Adipocyte (in vitro differentiated cells): ENCODE data around the gene UXS1.
A peak's percentile ranks its signal among the peaks of the same experiment; 100 is the strongest.

ENCODE experiments used
- DNase-seq: peaks from one replicate; pipeline ENCODE4 v3.0.0-alpha.2; 2015; ENCODE audit warnings: low read depth
- H3K27me3 ChIP-seq: replicated peaks from 2 replicates; pipeline ENCODE4 v1.7.0; 2013; ENCODE audit warnings: mild to moderate bottlenecking, low read length, moderate library complexity; ENCODE audit not compliant: control insufficient read depth, insufficient read depth
- H3K36me3 ChIP-seq: 2 replicates; pipeline ENCODE4 v1.7.0; 2013; ENCODE audit warnings: low read length, mild to moderate bottlenecking, moderate library complexity; ENCODE audit not compliant: control insufficient read depth, insufficient read depth, severe bottlenecking
- H3K4me1 ChIP-seq: 2 replicates; pipeline ENCODE4 v1.7.0; 2013; ENCODE audit warnings: mild to moderate bottlenecking, low read length, moderate library complexity; ENCODE audit not compliant: control insufficient read depth, insufficient read depth
- H3K4me3 ChIP-seq: 2 replicates; pipeline ENCODE4 v1.7.0; 2013; ENCODE audit warnings: mild to moderate bottlenecking, low read length, moderate library complexity
- H3K9ac ChIP-seq: 2 replicates; pipeline ENCODE4 v1.7.0; 2013; ENCODE audit warnings: mild to moderate bottlenecking, low read length, moderate library complexity
- H3K9me3 ChIP-seq: 2 replicates; pipeline ENCODE4 v1.7.0; 2013; ENCODE audit warnings: mild to moderate bottlenecking, low read length, moderate library complexity; ENCODE audit not compliant: control insufficient read depth

Gene UXS1

DNA sequence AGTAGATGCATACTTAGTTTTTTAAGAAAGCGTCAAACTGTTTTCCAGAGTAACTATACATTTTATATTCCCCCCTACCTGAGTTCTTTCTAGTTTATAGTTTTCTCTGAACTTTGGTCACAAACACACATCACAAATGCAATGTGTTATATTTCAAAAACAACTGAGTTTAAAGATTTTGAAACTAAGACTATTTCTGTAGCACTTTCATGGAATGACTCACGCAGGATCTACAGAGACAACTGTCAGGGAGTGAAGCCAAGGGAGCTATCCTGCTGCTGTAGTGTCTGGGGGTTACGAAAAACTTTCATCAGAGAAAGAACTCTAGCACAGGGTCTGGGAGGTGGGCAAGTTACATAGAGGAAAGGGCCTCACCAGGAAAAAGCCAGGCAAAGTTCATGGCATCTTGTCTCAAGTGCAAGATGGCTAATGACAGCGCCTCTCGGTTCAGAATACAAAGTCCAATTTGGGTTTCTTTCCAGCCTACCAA, 66.8 kb downstream of the UXS1 start:
- Histone ChIP-seq H3K9me3 (no peaks in the 10 kb centered on the region), H3K9ac (no peak overlapping the region), H3K36me3 (peaks cover 5% of the 10 kb centered on the region), H3K27me3 (no peaks in the 10 kb centered on the region), H3K4me3 (no peak overlapping the region), H3K4me1 (peaks cover 27% of the 10 kb centered on the region)
- DNase-seq, result peak; percentile 36

DNA sequence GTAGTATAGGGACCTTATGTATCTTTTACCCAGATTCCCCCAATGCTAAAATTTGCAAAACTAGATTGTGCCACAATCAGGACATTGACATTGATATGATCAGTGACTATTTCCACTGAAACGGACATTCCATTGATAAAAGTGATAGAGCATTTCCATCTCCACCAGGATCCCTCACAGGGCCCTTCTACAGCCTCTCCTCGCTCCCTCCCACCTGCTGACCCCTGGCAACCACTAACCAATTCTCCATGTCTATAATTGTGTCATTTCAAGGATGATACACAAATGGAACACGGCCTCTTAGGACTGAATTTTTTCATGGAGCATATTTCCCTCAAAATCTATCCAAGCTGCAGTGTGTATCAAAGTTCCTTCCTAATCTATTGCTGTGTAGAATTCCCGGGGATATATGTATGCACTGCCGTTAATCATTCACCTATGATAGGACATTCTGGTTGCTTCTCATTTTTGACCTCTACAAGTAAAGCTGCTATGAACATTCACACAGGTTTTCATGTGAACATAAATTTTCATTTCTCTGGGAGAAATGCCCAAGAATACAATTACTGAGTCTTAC, 67.3 kb downstream of the UXS1 start:
- H3K36me3 ChIP-seq, result peaks cover 5% of the 10 kb centered on the region
- no peak overlapping the region for H3K4me3 ChIP-seq
- H3K9ac ChIP-seq, result no peak overlapping the region
- no peaks in the 10 kb centered on the region for H3K27me3 ChIP-seq
- no peak for DNase-seq
- no peaks in the 10 kb centered on the region for H3K9me3 ChIP-seq
- H3K4me1 ChIP-seq, result peaks cover 27% of the 10 kb centered on the region

DNA sequence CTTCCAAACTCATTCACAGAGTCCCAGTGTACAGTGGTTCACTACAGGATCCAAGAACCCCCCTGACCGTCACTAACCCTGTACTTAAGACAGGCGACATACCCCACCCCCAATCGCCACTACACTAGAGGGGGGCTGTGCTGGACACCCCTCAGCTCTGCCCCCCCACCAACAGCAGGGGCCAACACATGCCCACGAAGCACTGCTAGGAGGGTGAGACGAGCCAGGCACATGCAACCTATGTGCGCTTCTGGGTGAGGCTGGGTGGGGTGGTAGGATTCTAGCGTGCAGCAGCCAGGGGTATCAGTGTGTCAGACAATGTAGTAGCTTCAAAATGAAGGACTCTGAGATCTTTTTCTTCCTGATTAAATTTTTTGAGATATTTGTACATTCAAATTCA, 67.8 kb downstream of the UXS1 start:
- H3K4me3 ChIP-seq, result no peak overlapping the region
- no peaks in the 10 kb centered on the region for H3K9me3 ChIP-seq
- no peaks in the 10 kb centered on the region for H3K27me3 ChIP-seq
- DNase-seq, result no peak
- peaks cover 5% of the 10 kb centered on the region for H3K36me3 ChIP-seq
- peaks cover 27% of the 10 kb centered on the region for H3K4me1 ChIP-seq
- H3K9ac ChIP-seq, result no peak overlapping the region

DNA sequence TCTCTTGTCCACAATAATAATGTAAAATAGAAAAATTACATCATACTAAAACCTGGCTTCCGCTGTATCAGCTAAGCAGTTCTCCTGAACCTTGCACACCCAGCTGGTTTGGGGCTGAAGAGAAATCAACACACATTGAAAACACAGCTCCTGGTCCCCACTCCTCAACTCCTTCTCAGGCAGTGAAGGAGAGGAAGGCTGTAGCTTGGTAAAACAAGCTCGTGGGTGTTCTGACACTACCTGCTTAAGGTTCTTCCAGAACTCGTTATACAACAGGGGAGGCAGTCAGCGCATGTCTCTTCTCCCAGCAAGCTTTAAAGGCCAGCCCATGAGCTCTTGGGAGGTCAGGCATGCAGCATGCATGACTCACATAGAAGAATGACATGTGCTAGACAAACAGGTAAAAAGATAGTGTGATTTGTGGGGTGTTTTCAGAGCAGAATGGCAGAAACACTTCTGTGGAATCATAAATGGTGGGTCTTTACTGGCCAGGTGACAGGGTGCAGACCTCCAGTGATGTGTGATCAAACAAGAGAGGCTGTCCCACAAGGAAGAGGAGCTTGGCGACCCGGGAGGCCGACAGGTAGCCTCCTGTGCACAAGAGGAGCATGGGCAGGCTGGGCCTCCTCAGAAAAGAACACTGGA, 69.1 kb downstream of the UXS1 start:
- Histone ChIP-seq H3K27me3 (no peaks in the 10 kb centered on the region), H3K4me3 (no peak overlapping the region), H3K4me1 (peaks cover 27% of the 10 kb centered on the region), H3K9me3 (no peaks in the 10 kb centered on the region), H3K9ac (no peak overlapping the region), H3K36me3 (peaks cover 5% of the 10 kb centered on the region)
- DNase-seq, result no peak

DNA sequence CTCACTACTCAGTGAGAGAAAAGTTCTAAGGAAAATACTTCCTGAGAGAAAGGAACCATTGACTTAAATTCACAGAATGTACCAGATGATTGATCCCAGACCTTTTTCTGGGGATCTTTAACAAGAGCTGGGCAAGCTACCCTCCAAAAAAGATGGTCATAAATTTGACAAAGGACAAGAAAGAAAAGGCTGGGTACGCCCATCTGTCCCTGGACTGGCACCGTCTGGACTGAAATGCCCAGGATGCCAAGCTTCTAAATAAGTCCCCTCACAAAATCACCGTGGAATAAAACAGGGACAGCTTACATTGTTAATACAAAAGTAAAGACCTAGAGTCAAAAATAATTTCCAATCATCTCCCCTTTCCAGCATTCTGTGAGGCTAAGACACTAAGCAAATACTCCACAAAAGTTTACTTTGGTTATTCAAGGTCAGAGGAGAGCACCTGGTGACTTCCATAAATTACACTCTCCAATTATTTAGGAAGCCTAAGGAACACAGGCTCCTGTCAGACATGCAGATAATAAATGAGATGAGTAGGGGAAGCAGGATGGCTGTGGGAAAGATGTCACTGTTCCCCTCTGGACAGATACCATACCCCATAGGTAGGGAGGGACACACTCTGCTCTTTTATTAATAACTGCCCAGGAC, 69.9 kb downstream of the UXS1 start:
- Histone ChIP-seq H3K27me3 (no peaks in the 10 kb centered on the region), H3K4me3 (no peak overlapping the region), H3K9ac (no peak overlapping the region), H3K36me3 (peaks cover 5% of the 10 kb centered on the region), H3K4me1 (peaks cover 23% of the 10 kb centered on the region), H3K9me3 (no peaks in the 10 kb centered on the region)
- no peak for DNase-seq

DNA sequence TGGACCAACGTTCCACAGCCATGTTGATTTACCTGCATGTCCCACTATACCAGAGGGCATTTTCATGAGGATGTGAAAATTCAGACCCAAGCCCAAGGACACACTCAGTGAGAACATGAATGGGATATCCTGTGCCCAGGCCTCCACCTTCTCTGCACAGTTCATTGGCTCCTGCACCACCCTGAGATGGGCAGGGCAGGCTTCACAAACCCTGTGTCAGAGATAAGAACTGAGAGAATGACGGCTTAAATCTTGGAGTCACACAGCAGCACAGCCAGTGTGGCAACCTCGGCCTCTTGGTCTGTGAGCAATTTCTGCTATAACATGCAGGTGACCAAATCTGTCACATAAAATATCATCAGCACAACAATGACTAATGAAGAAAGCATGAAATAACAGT, 71.9 kb downstream of the UXS1 start:
- peaks cover 5% of the 10 kb centered on the region for H3K36me3 ChIP-seq
- no peaks in the 10 kb centered on the region for H3K9me3 ChIP-seq
- peaks cover 13% of the 10 kb centered on the region for H3K4me1 ChIP-seq
- H3K9ac ChIP-seq, result no peak overlapping the region
- DNase-seq, result no peak
- H3K4me3 ChIP-seq, result no peak overlapping the region
- H3K27me3 ChIP-seq, result no peaks in the 10 kb centered on the region

DNA sequence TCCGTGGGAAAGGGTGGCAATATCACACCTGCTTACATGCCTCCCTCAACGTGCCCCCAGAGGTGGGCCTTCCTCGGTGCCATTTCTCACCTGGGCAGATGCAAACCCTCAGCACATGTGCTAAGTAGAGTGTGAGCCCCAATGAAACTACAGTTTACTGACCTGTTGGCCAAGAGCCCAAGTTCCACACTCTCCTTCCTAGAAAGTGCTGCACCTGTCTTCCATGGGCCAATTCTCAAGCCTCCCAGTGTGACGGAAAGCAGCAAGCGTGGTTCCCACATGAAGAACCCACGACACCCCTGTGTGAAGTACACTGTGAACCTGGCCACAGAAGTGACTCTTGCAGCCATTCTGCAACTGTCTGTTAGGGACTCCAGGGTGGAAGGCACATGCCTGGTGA, 73.7 kb downstream of the UXS1 start:
- peaks cover 5% of the 10 kb centered on the region for H3K36me3 ChIP-seq
- no peak overlapping the region for H3K4me3 ChIP-seq
- no peaks in the 10 kb centered on the region for H3K27me3 ChIP-seq
- no peak for DNase-seq
- H3K9me3 ChIP-seq, result no peaks in the 10 kb centered on the region
- no peak overlapping the region for H3K9ac ChIP-seq
- H3K4me1 ChIP-seq, result no peaks in the 10 kb centered on the region

DNA sequence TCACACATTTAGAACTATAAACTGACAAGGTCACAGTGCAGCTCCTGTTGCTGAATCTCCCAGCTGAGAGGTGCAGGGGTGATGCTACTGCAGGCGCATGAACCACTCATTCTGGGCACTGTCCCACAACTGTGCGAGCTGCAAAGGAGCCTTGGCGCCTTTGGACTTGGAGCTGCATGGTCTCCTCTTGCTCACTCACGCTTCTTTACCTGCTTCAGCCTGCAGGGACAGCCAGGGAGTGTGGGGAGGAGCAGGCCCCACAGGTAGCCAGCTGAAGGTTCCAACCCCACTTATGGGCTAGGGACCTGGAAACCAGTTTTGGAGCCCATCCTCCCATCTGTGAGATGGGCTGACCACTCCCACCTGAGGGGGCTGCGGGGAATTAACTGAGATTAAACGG, 75.0 kb downstream of the UXS1 start:
- Histone ChIP-seq H3K9ac (no peak overlapping the region), H3K4me1 (no peaks in the 10 kb centered on the region), H3K4me3 (no peak overlapping the region), H3K9me3 (no peaks in the 10 kb centered on the region), H3K27me3 (no peaks in the 10 kb centered on the region), H3K36me3 (no peaks in the 10 kb centered on the region)
- DNase-seq, result no peak

DNA sequence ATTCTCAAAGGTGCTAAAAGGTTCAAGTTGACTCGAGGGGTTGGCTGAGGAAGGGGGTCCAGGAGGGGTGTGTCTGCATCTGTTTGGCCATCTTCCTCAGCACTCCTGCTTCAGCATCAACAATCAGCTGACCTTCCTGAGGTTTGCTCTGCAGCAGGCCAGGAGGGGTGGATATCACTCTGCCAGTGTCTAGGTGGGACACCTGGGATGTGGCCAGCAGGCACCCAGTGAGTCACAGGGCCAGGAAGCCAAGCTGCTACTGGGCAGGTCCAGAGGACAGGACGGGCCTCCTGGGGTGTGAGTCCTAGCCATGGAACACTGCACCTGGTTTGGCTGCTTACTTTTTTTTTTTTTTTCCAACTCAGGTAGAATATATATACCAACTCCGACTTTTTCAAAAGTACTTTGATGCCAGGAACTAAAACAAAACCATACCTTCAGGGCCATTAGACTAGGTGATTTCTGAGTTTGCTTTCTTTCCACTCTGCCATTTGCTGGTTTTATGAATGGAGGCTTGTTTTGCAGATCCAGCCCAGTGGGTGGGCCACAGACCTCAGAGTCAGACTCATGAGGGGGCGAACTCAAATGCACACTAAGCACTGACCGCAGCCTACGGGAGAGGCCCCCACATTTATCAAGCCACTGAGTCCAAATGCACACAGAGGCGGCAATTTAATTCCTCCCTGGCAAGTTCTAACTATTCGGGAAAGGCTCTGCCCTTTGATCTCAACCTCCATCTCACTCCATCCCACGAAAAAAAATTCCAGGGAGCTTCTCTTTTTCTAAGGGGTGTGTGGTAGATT, 76.0 kb downstream of the UXS1 start:
- DNase-seq, result no peak
- Histone ChIP-seq H3K27me3 (no peaks in the 10 kb centered on the region), H3K4me1 (no peaks in the 10 kb centered on the region), H3K4me3 (no peak overlapping the region), H3K36me3 (no peaks in the 10 kb centered on the region), H3K9me3 (no peaks in the 10 kb centered on the region), H3K9ac (no peak overlapping the region)

DNA sequence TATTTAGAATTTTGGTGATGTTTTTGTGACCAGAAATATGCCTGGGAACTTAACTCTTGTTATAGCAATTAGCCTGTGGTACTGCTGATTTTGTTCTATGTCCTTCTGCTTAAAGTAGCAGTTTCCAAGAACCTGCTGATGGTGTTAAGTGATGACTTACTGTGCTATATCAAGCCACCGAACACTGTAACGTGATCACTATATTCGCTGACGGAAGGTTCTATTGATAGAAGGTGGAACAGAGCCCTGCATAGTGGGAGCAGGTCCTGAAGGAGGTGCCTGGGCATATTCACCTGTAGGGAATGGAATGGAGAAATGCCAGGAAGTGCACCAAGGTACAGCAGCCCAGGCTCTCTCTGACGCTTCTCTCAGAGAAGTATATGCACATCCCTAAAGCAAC, 76.8 kb downstream of the UXS1 start:
- DNase-seq, result no peak
- Histone ChIP-seq H3K9me3 (no peaks in the 10 kb centered on the region), H3K27me3 (no peaks in the 10 kb centered on the region), H3K9ac (no peak overlapping the region), H3K36me3 (no peaks in the 10 kb centered on the region), H3K4me3 (no peak overlapping the region), H3K4me1 (no peaks in the 10 kb centered on the region)

DNA sequence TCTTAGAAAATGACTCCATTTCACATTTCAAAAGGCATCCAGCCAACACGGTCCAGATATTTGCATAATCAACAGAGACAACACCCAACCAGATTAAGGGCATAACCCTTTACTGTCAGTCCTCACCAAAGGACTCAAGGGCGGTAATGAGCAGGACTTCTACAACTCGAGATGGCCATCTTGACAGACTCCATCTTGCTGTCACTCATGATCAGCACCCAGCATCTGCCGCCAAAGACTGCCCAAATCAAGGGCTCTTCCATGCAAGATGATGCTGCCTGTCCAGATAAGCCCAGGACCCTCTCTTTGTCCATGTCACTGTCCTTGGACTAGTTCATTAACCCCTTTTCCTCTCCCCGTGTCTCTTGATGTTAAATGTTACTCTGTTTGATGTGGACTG, 77.9 kb downstream of the UXS1 start:
- Histone ChIP-seq H3K9me3 (no peaks in the 10 kb centered on the region), H3K9ac (no peak overlapping the region), H3K27me3 (no peaks in the 10 kb centered on the region), H3K36me3 (no peaks in the 10 kb centered on the region), H3K4me1 (no peaks in the 10 kb centered on the region), H3K4me3 (no peak overlapping the region)
- DNase-seq, result no peak
